HG03565 (cell line): ENCODE results near the gene RAB14.
A peak's percentile ranks its signal among the peaks of the same experiment; 100 is the strongest.

ENCODE experiments used
- ATAC-seq: cut with Tn5 transposase; IDR thresholded peaks from one replicate; pipeline ENCODE4 v1.9.1; 2021; ENCODE audit warnings: mild to moderate bottlenecking, moderate library complexity; ENCODE audit not compliant: unreplicated experiment

RAB14 gene

GRCh38 chr9:121201738-121202533, at the start of gene RAB14:
Gene RAB14, minus strand, starts transcription at chr9:121201869. Its CDS starts 8,457 bp downstream, at chr9:121193412.
- peak; percentile 80 for ATAC-seq

DNA sequence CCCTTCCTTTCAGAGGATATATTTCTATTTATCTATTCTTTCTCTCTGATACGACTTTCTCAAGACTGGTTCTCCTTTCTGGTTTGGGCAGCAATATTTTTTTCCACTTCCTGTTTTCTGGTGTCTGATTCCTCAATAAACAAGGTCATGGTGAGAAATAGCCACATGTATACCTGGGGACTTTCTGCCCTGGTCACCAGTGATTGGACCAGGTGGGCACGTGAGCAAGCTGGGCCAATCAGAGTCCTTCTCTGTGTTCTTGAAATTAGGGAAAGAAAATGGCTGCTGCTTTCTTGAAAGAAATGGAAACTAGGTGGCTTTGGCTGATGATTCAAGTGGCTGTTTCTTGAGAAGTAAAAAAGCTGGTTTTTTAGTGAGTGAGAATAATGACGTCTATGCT, 47.9 kb upstream of the RAB14 start:
- ATAC-seq: no peak

- ATAC-seq: no peak
Measured at GRCh38 chr9:121246821-121247561, 45.3 kb upstream of the RAB14 start.

- no peak for ATAC-seq
Measured at GRCh38 chr9:121242959-121243346, 41.3 kb upstream of the RAB14 start.

DNA sequence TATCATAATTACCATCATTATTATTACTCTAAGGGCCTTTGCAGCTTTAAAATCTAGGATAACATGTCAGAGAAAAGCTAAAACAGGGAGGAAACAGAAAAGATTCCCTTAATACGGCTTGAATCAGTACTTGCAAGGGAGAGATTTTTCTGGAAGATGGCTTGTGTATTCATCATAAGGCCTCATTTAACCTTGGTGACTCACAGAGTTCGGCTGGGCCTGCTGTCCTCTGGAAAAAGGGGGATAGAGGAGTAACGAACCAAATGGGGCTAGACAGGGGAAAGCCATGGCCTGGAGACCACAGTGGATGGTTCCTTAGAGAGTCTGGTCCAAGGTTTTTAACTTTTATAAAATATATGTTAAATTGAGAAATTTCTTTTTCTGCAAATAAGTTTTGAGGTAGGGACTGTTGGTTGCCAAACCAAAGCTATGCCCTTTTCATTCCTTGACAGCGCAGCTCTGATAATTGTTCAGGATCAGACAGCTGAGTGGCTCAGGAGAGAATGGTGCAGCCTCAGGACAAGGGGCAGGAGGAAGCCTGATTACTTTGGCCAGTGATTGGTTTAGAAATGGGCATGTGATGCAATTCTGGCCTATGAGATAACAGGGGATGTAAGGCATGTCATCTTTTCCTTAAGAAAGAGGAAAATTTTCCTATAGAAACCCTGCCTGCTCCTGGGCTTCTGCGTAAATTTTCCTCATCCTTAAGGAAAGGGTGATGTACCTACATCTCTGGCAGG, 40.7 kb upstream of the RAB14 start:
- ATAC-seq: no peak

GRCh38 chr9:121240472-121241135, 38.9 kb upstream of the RAB14 start:
- ATAC-seq: no peak

DNA sequence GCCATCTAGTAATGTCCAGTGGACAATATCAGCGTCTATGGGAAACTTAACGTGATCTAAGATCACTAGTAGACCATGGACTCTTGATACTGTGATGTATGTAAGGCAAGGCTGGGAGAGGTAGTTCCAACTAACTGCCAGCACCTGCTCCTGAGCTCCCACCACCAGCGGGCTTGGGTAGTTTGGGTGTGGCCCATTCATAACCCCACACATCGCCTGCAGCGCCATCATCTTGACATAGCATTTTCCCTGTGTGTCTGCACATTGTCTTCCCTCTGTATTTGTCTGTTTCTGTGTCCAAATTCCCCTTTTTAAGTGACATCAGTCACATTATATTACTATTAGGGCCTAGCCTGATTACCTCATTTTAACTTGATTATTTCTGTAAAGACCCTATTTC, 38.2 kb upstream of the RAB14 start:
- no peak for ATAC-seq

DNA sequence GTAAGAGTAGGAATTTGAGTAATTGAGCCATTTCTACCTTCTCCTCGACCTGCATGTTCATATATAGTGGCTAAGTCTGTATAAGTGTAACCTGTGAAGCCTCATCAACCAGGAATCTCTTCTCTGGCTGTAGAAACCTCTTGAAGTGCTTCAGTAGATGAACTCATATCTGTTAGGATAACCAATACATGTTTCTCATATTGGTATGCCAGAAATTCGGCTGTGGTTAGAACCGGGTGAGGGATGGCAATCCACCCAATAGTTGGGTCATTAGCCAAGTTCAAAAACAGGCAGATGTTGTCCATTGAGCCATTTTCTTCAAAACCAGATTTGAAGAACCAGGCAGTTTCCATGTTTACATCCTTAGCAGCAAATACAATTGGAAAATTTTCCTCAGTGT, 37.4 kb upstream of the RAB14 start:
- ATAC-seq: no peak

DNA sequence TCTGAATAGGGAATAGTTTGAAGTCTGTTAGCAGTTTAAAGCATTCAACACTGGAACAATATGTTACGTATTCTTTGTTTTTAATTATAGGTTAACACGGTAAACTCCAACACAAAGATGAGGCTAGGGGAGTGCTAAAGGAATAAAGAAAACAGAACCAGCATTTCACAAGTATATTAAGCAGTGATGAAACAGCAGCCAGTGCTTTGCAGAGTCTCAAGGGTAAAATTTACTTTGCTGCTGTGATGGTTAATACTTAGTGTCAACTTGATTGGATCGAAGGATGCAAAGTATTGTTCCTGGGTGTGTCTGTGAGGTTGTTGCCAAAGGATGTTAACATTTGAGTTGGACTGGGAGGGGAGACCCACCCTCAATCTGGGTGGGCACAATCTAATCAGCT, 36.2 kb upstream of the RAB14 start:
- no peak for ATAC-seq

DNA sequence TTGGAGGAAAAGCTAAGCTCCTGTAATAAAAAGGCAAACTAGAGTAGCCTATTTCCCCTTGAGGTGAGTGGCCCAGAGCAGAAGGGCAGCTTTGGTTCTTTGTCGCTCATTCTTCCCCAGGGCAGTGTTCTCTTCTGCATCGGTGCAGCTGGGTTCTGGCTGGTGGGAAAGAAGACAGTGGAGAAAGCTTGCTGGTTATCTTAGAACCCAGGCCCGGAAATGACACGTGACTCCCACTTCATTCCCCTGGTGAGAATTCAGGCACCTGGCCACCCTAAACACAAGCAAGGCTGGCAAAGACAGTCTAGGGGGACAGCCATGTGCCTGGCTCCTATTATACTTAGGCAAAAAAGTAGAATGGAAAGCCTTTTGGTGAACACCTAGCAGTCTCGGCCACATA, 33.8 kb upstream of the RAB14 start:
- ATAC-seq: no peak

- no peak for ATAC-seq
Measured at GRCh38 chr9:121234832-121235161, 33.1 kb upstream of the RAB14 start.

GRCh38 chr9:121233906-121234831, 32.5 kb upstream of the RAB14 start:
- no peak for ATAC-seq

DNA sequence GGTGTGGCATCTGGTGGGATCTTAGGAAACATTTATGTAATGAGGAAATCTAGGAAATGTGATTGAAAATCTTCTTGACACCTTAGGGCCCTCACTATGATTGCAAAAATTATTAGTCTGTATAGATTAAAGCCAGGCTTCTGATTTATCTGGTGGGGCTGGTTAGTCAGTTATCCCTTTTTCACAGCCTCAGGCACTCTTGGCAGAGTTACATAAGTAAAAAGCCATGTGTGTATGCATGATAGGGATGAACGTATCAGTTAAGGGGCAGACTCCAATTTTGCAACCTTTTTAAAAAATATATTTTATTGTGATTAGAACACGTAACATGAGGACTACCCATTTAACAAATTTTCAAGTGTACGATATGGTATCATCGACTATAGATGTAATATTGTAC, 30.6 kb upstream of the RAB14 start:
- ATAC-seq: no peak

- no peak for ATAC-seq
Measured at GRCh38 chr9:121230256-121230655, 28.6 kb upstream of the RAB14 start.

DNA sequence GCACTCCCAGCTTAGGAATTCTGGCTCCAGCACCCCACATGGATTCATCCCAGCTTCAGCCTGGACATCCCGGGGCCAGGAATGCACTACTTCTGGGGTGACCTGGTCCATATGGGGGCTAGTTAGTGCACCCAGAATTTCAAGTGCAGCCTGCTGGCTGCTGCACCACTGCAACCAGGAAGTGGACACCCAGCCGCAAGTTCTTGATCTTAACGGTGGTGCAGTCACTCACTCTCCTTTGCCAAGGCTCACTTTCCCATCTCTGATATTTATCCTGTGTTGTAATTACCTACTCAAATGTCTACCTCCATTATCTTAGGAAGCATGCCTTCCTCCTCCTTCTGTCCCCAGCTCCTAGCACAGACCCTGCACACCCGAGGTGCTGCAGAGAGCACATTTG, 26.2 kb upstream of the RAB14 start:
- ATAC-seq: no peak

GRCh38 chr9:121226175-121226574, 24.5 kb upstream of the RAB14 start:
- ATAC-seq: no peak

- ATAC-seq: no peak
Measured at GRCh38 chr9:121225240-121225639, 23.6 kb upstream of the RAB14 start.

DNA sequence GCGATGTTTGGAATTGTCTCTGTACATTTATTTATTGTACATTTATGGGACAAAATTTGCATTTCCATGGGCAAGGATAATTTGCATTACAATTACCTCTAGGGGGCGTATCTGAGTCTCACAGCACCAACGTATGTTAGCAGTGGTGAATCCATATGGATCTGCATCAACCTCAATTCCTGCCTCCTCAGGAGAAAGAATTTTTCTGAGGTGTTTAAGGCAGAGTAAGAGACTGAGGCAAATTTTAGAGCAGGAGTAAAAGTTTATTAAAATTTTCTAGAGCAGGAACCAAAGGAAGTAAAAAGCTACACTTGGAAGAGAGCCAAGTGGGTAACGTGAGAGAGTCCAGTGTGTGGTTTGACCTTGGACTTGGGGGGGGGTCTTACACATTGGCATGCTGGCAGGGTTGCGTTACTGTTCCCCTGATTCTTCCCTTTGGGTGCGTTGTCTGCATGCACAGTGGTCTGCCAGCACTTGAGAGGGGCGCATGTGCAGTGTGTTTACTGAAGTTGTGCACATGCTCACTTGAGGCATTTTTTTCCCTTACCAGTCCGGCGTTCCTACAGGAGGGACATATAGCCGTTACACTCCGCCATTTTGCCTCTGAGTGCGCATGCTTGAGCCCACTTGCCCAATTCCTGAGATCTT, 21.0 kb upstream of the RAB14 start:
- ATAC-seq: no peak

- no peak for ATAC-seq
Measured at GRCh38 chr9:121221664-121222055, 20.0 kb upstream of the RAB14 start.
